PC-9 (cell line): ENCODE measurements around the gene INPP5A.

Experiments used
- EZH2 ChIP-seq: fragments of 200-600 bp; sonication (generic); IDR thresholded peaks from 2 replicates; pipeline ENCODE4 v1.8.0; 2017; ENCODE audit warnings: antibody characterized with exemption, low read depth
- TF ChIP-seq, protein P1 (sequence below): fragments of 200-600 bp; sonication (generic); conservative IDR thresholded peaks from 2 replicates; pipeline ENCODE4 v1.6.1; 2017; ENCODE audit warnings: mixed run types, antibody characterized with exemption, mild to moderate bottlenecking, moderate library complexity

DNA sequence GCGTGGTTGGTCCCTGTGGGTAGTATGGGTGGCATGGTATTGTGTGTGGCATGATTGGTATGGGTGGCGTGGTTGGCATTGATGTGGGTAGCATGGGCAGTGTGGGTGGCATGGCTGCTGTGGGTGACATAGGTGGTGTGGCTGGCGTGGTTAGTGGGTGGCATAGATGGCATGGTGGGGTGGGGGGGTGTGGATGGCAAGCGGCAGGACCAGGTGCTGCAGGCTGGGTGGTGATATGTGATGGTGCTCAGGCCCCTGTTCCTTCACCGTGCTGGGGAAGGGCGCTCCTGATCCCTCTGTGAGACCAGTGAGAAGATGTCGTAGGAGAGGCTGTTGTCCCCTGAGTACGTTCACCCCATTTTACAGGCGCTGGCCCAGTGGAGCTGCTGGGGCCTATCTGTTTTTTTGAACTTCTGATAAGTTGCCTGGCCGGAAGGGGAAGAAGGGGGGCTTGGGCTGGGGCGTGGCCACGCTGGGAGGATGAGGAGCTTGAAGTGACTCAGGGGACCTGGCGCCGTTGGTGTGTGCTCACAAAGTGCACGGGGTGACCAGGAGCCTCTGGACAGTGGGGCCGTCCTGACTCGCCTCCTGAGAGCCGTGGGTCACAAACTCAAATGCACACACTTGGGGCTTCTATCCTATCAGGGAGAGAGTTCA, 17.5 kb downstream of the INPP5A start:
- TF ChIP-seq, protein P1, sequence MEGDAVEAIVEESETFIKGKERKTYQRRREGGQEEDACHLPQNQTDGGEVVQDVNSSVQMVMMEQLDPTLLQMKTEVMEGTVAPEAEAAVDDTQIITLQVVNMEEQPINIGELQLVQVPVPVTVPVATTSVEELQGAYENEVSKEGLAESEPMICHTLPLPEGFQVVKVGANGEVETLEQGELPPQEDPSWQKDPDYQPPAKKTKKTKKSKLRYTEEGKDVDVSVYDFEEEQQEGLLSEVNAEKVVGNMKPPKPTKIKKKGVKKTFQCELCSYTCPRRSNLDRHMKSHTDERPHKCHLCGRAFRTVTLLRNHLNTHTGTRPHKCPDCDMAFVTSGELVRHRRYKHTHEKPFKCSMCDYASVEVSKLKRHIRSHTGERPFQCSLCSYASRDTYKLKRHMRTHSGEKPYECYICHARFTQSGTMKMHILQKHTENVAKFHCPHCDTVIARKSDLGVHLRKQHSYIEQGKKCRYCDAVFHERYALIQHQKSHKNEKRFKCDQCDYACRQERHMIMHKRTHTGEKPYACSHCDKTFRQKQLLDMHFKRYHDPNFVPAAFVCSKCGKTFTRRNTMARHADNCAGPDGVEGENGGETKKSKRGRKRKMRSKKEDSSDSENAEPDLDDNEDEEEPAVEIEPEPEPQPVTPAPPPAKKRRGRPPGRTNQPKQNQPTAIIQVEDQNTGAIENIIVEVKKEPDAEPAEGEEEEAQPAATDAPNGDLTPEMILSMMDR, result no peak
- TF ChIP-seq EZH2, result no peak
